ENCODE measurements around the gene RESP18.

DNA sequence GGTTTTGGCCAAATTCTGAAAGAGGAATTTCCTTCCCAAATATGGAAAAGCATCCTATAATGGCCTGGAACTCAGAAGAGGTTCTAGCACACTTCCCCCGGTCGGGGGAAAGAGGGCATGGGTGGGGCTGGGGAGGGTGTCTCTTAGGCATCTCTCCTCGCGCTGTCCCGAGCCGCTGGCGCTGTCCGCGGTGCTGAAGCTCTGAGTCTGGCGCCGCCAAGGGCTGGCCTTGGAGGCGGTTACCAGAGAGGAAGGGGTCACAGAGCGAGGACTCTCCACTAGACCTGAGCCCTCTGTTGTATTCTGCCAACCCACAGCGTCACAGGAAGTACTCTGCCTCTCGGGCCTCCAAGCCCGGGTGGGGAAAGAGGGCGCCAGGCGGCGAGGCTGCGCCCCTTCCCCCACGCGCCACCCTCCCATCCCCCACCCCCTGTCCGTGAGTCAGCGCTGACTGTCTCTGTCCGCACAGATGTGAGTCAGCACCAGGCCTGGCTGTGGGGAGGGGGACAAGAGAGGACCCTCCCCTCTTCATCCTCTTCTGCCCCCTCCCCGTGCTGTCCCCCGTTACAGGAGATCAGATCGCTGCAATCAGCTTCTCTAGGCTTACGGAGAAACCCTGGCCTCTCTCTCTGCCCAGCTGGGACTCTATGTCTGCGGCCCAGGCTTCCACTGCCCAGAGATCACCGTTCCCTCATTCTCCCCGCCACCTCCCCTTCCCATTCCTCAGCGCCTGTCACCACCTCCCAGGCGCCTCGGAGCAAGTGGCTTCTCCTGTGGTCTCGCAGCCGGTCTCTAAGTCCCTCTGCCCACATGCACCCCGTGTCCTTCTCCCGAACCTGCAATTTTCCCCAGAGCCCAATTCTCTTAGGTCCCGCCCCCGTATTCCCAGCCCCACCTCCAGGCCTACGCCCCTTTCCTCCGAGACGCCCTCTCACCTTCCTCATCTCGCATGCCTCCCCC is 24.1 kb downstream of the RESP18 start:
- TF ChIP-seq CTCF (IDR thresholded peaks at IDR 0.05) (no peak), EP300 (IDR thresholded peaks at IDR 0.05) (no peak), POLR2A (IDR thresholded peaks at IDR 0.05) (no peak)

Data from tibial nerve (tissue), 4 donors.